Heart left ventricle (tissue), 13 donors: ENCODE data around the gene RACK1.
"Not testable (repeated sequence)": the region's sequence is repeated elsewhere in the genome, so short reads cannot be mapped to it uniquely, and the experiment has no call there.

Experiments used
- POLR2A ChIP-seq, 2 donors: fragments of 450-650 bp; IDR thresholded peaks; one replicate each; pipeline ENCODE4 v1.6.1; 2017; ENCODE audit warnings: antibody characterized with exemption in 2 of 2, mild to moderate bottlenecking in 2 of 2, moderate library complexity in 2 of 2
- TF ChIP-seq, protein P1 (sequence below), 12 donors: fragments of 200-600 bp; sonication (generic) in 4 of 12; IDR thresholded peaks; one replicate each; pipeline versions ENCODE4 v1.5.0 to v1.8.0; 2018 to 2022; ENCODE audit warnings: antibody characterized with exemption in 12 of 12, mild to moderate bottlenecking in 5 of 12
- donor health status: ischemic (EF 13 %, LVEDD 7.1; RV severe dilation, severe dysfunction).
- donor health status: DM: no; HTN: yes; CAD: no.
- donor health status: DM: no; HTN: no; CAD: no.
- donor health status: ischemic (EF 25% LVEDD 6.9; RV normal size, moderate dysfunction).
- donor health status: ischemic (EF 25% LVEDD 5.7; RV mildly dilated, moderate dysfunction).
- donor health status: ischemic (EF 35%, LVEDD 5.7; RV mildly dilated, moderate dysfunction).
- donor health status: nonischemic (EF 11% LVEDD 7.7; RV severe dilation, severe dysfunction).
- donor health status: DM: yes; HTN: yes; CAD: no.
- donor health status: PGD.
- donor health status: ischemic (EF 29% LVEDD 5.4; RV normal size, mild dysfunction).
- donor health status: nonischemic (EF 23%, LVEDD 6.1; RV moderate dilation, normal function).

DNA sequence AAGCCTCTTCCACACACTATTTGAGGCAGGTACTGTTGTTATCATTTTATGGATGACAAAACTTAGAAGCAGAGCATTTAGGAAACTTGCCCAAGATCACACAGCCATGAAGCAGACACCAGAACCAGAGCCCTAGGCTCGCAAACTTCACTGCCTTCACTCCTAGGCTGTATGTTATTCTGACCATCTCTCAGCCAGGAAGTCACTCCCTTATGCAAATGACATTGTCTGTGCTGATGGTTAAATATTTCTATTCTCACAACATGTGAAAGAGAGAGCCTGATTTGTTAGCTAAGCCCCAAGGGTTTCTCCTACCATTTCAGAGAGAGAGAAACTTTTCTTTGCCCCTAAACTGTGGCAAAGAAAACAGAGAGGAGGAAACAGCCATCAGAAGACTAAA, 43.6 kb upstream of the RACK1 start:
- not testable (repeated sequence) for TF ChIP-seq POLR2A (IDR thresholded peaks at IDR 0.05)
- TF ChIP-seq, protein P1, sequence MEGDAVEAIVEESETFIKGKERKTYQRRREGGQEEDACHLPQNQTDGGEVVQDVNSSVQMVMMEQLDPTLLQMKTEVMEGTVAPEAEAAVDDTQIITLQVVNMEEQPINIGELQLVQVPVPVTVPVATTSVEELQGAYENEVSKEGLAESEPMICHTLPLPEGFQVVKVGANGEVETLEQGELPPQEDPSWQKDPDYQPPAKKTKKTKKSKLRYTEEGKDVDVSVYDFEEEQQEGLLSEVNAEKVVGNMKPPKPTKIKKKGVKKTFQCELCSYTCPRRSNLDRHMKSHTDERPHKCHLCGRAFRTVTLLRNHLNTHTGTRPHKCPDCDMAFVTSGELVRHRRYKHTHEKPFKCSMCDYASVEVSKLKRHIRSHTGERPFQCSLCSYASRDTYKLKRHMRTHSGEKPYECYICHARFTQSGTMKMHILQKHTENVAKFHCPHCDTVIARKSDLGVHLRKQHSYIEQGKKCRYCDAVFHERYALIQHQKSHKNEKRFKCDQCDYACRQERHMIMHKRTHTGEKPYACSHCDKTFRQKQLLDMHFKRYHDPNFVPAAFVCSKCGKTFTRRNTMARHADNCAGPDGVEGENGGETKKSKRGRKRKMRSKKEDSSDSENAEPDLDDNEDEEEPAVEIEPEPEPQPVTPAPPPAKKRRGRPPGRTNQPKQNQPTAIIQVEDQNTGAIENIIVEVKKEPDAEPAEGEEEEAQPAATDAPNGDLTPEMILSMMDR (IDR thresholded peaks at IDR 0.05), result not testable (repeated sequence)
